Effector CD8-positive, alpha-beta T cell (primary cell): ENCODE data around the gene PRPF31.
A peak's percentile ranks its signal among the peaks of the same experiment; 100 is the strongest.

Experiments
- DNase-seq: peaks from one replicate; lab custom pipeline; 2025; lab: John Stamatoyannopoulos, UW

PRPF31 gene

DNA sequence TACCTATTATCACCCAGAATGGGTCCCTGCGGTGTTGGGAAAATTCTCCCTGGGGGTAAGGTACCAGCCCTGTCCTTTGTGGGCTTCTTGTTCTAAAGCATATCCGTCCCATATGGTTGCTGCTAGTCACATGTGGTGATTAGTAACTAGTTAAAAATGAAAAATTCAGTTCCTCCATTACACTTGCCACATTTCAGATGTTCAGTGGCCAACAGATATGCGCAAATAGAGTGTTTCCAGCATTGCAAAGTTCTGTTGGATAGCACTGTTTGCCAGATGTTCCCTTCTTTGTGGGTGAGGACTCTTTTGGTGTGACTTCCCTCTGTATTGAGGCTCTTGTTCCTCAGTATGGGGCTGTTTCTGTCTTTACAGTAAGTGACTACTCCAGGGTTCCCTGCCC, 25.8 kb downstream of the PRPF31 start:
- no peak for DNase-seq

DNA sequence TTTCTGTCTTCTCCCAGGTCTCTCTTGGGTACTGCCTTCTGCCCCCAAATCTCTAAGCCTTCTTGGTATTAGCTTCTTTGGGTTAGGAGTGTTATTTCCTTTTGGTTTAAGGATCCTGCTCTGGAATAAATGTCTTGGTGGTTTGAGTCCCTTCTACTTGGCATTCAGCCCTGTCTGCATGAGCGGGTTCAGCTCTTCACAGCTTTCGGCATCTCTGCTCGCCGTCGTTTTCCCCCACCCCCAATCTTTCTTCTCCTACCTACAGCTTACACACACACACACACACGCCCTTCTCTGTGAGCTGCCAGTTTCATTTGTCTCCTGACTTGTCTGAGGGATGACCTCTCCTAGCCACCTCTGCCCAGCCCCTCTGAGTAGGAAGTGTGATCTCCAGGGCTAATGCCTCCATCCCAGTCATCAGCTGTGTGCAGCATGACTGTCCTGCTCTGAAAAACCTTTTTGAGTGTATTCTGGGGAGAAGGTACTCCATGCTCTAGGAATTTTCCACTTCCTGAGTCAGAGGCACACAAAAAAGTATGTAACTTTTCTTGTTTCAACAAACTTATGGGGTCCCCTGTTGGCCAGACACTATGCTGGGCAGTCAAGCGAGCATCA, 26.7 kb downstream of the PRPF31 start:
- no peak for DNase-seq

DNA sequence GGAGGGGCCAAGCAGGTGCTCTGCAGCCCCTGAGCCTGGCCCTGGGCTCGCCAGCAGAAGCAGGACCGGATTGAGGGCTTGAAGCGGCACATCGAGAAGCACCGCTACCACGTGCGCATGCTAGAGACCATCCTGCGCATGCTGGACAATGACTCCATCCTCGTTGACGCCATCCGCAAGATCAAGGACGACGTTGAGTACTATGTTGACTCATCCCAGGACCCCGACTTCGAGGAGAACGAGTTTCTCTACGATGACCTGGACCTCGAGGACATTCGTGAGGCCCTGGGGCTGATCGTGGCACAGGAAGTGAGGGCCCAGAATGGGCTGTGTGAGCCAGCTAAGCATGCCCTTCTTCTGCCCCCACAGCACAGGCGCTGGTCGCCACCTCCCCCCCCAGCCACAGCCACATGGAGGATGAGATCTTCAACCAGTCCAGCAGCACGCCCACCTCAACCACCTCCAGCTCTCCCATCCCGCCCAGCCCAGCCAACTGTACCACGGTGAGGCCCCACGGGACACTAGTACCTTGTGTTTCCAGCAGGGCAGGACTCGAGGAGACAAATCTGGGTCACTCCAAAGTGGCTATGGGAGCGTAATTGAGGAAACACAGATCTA, 30.1 kb downstream of the PRPF31 start:
- no peak for DNase-seq

DNA sequence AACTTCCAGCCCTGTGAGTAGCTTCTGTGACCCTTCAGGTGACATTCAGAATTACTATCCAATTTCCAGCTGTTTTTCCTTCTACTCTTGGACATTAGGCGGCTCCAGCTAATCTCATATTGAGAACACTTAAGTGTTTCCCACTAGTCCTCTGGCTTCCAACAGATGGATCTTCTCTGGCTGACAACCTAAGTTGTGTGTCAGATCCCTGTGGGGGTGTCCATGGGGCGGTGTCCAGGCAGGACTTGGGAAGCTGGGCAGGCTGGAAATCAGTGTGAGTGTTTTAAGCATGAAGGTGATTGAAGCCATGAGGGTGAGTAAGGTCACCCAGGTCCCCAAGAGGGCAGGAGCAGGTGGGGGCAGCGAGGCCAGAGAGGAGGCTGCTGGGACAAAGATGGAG, 32.1 kb downstream of the PRPF31 start:
- DNase-seq: no peak

DNA sequence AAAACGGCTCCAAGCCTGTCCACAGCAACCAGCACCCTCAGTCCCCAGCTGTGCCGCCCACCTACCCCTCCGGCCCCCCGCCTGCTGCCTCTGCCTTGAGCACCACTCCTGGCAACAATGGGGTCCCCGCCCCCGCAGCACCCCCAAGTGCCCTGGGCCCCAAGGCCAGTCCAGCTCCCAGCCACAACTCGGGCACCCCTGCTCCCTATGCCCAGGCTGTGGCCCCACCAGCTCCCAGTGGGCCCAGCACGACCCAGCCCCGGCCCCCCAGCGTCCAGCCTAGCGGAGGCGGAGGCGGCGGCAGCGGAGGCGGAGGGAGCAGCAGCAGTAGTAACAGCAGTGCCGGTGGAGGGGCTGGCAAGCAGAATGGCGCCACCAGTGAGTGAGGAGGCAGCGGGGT, 32.6 kb downstream of the PRPF31 start:
- DNase-seq: no peak

DNA sequence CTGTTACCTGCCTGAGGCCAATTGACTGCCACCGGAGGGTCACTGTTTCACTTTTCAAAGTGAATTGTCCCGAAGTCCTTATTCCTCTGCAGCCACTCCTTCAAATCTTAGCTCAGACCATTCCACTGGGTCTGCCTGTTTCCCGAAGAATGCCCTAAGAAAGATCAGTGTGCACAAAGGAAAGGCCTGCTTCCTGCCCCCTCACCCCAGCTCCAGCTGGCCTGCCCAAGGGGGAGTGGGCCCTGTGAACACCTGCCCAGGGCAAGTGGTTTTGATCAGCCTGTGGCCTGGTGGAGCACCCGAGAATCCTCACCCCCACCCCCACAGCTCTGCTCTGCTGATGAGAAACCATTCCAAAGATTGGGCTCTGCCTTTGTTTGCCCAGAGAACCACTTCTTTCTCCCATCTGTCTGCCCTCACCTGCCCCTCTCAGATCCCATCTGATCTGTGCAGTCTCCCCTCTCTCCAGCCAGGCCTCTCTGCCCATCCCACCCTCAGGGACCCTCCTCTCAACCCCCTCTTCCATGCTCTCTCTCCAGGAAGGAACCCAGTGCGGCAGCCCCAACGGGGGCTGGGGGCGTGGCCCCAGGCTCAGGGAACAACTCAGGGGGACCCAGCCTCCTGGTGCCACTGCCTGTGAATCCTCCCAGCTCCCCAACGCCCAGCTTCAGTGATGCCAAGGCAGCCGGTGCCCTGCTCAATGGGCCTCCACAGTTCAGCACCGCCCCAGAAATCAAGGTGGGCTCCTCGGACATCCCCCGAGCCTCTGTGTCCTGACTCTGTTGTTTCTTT, 33.7 kb downstream of the PRPF31 start:
- no peak for DNase-seq

DNA sequence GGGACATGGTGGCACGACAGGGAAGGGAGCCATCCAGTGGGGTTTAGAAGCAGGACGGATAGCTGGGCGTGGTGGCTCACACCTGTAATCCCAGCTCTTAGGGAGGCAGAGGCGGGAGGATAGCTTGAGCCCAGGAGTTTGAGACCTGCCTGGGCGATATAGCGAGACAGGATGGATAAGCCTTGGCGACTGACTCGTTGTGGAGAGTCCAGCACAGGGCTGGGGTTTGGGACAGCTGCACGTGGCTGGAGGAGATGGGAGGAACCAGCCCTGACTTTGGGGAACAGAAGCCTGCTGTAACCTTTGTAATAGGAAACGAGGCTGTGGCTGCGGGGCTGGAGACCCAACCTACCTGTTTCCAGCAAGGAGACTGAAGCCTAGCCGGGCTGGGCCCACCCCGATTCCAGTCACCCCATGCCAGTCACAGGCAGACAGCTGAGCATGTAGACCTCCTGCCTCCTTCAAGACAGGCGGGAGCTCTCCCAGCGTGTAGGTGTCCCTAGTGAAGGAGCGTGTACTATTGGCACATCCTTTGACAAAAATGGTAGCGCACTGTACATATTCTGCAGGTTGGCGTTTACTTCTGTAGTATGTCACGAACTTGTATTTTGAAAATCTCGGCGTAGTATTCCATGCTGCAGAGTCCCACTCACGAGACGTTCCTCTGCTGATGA, 35.9 kb downstream of the PRPF31 start:
- DNase-seq: no peak

DNA sequence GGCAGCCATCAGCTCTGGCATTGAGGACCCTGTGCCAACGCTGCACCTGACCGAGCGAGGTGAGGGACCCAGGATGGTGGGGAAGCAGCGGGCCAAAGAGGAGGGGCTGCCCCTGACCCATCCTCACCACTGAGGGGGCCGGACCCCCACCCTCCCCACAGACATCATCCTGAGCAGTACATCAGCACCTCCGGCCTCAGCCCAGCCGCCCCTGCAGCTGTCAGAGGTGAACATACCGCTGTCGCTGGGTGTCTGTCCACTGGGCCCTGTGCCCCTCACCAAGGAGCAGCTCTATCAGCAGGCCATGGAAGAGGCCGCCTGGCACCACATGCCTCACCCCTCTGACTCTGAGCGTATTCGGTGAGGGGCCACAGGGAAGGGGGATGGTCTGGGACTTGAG, 36.7 kb downstream of the PRPF31 start:
- DNase-seq: no peak

DNA sequence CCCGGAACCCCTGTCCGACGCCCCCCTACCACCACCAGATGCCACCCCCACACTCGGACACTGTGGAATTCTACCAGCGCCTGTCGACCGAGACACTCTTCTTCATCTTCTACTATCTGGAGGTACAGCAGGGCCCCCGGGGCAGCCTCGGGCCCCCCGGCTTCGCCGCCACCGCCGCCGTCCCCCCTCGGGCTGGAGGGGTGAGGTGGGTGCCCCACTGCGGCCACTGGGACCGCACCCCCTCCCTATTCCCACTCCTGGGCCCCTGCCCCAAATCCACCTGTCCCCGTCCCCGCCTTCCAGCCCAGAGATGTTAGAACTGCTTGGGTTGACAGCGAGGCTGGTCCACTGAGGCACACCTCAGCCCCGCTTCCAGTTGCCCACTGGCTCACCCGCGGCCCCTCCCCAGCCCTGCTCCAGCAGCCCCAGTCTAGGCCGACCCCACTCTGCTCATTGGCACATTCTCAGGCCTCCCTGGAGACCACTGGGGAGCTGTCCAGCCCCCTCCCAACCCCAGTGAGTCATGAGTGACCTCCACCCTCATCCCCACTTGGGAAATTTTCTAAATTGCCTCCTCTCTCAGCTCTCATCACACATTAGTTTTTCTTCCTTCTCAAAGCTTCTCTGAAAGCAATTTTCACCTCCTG, 37.4 kb downstream of the PRPF31 start:
- no peak for DNase-seq

DNA sequence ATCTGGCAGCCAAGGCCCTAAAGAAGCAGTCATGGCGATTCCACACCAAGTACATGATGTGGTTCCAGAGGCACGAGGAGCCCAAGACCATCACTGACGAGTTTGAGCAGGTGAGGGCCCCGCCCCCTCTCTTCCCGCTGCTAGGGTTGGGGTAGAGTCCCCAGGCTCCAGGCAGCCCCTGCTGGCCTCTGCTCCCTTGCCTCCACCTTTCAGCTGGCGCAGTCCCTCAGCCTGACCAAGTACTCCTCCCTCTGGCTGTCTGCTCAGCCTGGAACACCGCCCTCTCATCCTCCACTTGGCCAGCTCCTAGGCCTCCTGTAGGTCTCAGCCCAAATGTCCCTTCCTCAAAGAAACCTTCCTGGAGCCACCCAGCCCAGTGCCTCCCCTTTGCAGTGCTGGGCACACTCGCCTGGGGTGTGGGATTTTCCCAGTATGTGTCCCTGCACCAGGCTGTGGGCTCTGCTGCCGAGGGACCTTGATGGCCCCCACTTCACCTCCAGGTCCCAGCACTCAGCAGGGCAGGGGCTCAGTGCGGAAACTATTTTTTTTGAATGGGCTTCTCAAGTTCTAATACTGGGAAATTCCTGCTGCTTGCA, 38.3 kb downstream of the PRPF31 start:
- no peak for DNase-seq

DNA sequence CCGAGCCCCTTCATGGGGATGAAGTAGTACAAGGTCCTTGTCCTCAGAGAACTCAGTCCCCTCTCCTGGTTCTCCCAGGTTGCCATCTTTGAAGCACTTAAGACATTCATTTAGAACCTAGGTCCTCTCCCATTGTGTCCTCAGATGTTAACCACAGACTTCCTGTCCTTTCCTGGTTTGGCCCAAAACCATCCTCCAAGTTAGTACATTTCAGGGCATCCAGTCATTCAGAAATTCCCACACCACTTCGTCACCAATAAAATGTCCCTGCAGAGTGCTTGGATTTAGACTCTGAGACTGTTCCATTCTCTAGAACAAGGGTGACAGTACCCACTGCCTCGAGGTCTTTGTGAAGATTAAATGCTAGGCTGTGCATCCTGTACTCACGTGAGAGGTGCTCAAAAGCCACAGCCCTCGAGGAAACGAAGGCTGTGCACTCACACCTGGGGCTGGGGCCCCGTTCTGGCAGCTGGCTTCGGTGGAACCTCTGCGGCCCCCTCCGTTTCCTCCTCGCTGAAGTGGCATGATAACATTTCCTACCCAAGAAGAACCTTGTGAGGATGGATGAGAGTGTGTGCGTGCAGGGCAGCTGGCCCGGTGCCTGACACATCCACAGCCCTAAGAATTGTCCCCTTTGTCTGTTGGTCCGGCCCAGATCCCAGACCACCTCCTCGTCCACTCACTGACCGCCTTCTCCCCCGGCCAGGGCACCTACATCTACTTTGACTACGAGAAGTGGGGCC, 39.2 kb downstream of the PRPF31 start:
- DNase-seq: no peak

DNA sequence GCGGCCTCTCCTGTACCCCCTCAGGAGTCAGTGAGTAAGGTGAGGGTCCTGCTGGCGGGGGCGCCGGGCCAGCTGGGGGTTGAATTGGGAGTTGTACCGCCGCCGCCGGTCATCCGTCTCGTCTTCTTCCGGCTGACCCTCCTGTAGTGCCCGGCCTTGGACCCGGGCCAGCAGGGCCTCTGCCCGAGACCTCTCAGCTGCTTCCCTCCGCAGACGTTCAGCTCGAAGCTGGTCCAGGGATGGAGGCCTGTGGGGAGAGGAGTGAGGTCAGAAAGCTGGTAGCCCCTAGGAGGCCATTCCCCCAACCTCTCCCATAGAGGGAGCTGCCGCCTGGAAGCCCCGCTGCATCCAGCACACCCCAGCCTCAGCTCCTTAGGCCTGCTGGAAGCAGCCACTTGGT, 40.1 kb downstream of the PRPF31 start:
- DNase-seq: no peak

DNA sequence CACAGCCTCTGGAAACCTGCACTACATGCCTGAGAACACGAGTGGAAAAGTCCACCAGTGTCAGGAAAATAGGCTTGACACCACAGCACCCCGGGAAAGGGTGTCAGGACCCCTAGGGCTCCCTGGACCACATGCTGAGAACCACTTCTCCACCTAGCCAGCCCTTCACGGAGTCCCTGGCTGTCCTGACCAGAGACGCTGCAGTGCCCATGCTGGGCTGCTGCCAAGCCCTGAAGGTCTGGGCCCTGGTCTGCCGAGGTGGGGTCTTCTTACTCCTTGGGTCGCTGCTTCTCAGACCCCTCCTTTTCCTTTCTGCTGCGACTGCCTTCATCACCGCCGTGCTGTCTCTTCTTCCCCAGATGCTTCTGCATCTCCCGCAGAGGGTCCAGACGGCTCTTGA, 40.9 kb downstream of the PRPF31 start:
- DNase-seq: no peak

DNA sequence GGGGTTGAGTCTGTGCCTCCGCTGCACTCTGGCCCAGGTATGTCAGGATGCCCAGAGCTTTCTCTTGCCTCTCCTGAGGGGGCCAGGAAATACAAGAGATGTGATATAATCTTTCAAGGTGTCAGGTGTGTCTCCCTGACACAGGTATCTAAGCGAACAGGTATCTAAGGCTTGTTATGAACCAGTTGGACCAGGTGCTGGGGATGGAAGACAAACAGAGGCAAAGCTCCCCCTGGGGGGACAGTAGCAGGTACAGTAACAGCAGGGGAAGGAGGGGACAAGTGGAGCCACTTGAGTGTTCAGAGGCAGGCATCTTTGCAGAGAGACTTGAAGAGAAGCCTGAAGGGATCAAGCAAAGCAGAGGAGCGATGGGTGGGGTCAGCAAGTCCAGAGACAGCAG, 41.4 kb downstream of the PRPF31 start:
- DNase-seq: no peak

DNA sequence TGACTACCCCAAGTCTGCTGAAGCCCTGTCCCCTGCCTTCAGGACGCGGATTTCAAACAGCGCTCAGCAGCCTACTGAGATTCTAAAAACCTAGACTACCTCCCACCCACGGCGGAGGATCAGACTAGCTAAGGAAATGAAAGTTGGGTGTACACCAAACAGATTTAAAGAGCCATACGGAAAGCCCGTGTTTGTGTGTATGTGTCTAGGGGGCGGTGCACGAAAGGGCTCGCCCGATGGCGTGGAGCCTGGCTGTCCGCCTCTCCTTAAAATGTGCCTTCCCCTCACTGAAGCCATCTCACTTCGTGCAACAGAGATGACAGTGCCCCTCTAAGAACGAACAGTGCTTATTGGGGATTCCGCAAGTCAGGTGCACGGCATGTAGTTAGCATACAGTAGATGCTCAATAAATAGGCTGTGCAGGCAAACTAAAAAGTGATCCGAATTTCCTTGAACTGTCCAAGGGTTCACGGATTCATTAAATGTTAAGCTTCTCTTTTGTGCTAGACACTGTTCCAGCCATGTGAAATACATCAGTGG, 43.3 kb downstream of the PRPF31 start:
- no peak for DNase-seq

DNA sequence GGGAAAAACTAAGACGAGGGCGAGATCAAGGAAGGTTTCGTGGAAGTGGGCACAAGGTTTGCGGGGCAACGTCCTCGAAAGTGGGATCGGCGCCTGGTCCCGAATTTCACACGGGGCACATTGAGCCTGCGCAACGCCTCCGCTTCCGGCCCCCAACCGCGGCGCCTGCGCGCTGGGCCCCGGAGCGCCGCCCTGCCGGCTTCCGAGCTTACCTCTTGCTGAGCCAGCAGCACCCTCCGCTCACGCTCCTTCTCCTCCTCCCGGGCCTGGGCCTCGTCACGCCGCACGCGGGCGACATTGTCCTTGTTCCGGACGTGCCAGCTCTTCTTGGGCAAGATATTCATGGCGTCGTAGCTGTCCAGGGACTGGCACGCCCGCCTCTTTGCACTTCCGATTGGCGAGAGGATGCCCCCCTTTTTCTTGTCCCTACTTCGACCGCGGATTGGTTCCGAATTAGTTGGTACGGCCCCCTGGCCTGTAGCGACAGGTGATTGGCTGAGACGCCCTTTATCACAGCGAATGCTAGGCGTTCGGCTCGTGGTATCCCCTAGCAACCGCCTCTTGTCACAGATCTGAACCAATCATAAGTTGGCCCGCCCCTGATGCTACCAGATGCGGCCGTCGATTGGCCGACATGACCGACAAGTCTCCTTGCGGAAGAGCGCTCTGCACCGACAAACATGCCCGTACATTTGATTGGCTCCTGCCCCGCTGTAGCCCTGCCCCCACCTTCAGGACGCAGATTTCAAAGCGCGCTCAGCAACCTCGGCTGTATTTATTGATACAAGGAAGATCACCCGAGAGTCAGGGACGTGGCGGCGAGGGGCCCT, 44.0 kb downstream of the PRPF31 start, which contains the start of gene LENG1:
TSS of gene LENG1 (minus strand) at position 370 of the 830 bp plus-strand sequence. CDS start at position 344, 26 bp downstream.
- peak; percentile 98 for DNase-seq

DNA sequence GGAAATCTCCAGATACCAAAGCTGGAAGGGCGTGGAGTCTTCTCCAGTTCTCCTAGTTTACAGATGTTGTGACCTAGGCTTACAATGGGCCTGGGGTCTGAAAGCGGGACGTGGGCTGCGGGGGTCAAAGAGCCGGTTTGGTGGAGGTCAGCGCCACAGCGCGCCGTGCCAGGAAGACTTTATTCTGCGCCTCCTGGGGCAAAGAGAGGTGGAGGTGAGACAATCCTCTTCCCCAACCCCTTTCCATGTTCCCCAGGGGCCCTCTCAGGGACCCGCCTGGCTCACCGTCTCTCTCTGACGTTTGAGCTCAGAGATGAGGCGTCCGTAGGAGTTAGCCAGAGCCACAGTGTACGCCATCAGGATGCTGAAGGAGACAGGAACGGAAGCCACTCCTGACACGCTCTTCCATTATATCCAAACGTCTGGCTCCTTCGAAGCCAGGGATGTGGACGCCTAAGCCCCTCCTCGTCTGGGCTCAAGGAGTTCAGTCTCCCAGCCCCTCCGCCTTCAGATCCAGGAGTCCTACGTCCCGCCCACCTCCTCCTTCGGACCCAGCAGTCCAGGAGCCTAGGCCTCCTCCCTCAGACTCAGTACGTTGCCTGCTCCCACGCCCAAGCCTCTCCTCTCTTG, 44.7 kb downstream of the PRPF31 start:
- DNase-seq: no peak

DNA sequence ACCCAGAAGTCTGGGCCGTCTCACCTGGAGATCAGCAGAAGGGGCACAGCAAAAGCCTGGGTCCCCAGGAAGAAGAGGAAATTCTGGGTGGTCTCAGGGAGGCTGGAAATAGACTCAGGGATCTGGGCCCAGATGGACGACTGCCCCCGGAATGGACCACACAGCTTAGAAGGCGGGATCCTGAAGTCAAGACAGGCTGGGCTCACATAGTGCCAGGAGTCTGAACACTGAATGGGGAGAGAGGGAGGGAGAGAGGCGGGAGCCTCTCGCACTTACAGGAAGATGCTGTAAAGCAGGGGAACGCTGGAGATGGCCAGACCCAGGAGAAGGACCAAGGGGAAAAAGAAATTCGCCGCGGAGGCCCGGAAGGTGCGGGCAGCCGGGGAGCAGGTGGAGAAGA, 45.3 kb downstream of the PRPF31 start:
- DNase-seq: no peak

DNA sequence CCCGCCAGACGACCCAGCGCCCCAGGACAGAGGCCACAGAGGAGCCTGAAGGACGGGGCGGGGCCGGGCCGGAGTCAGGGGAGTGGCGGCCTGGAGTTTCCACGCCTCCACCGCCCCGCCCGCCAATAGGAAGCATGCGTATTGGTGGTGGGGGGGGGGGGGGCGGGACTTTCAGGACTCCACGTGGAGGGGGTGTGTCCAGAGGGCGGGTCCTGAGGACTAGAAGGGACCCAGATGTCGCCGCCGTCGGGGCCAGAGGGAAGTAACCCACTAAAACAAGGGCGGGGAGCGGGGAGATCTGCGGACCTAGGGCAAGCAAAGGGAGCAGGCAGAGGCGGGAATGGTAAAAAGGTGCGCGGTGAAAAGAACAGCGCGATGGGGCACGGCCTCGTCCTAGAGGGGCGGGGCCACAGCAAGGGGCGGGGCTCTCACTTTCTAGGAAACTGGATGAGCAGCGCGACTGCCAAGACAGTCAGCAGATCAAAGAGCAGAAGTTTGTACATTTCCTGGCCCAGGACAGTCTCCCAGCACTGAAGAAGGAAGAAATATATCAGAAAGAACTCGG, 46.8 kb downstream of the PRPF31 start:
- DNase-seq: peak; percentile 75
